Osteocyte (in vitro differentiated cells): Measurements from ENCODE around the gene SCN11A. TPM values are rescaled to one million over a fixed set of nuclear protein-coding genes. Genes with fewer than 3 reads are reported as not detected.
A peak's percentile ranks its signal among the peaks of the same experiment; 100 is the strongest.

Experiments
- DNase-seq: peaks from one replicate; pipeline ENCODE4 v3.0.0; 2021; ENCODE audit warnings: mixed read lengths; ENCODE audit not compliant: unreplicated experiment; ENCODE audit errors: extremely low spot score
- H3K27ac Mint-ChIP-seq: one replicate; pipeline ENCODE4 v1.8.0; 2021; ENCODE audit warnings: mild to moderate bottlenecking, mixed read lengths; ENCODE audit not compliant: unreplicated experiment
- H3K27me3 Mint-ChIP-seq: one replicate; pipeline ENCODE4 v1.8.0; 2021; ENCODE audit warnings: mixed read lengths; ENCODE audit not compliant: unreplicated experiment
- H3K36me3 Mint-ChIP-seq: one replicate; pipeline ENCODE4 v1.8.0; 2021; ENCODE audit warnings: mixed read lengths; ENCODE audit not compliant: unreplicated experiment
- H3K4me1 Mint-ChIP-seq: one replicate; pipeline ENCODE4 v1.8.0; 2021; ENCODE audit warnings: mixed read lengths; ENCODE audit not compliant: unreplicated experiment
- H3K4me3 Mint-ChIP-seq: one replicate; pipeline ENCODE4 v1.8.0; 2021; ENCODE audit warnings: mild to moderate bottlenecking, moderate library complexity, mixed read lengths; ENCODE audit not compliant: unreplicated experiment
- H3K9me3 Mint-ChIP-seq: one replicate; pipeline ENCODE4 v1.8.0; 2021; ENCODE audit warnings: mixed read lengths; ENCODE audit not compliant: unreplicated experiment
- long read RNA-seq: library from polyadenylated mRNA; unstranded; transcript quantifications from one replicate; pipeline ENCODE4 v2.0.0, GENCODE V29; 2021
- total RNA-seq: library from RNA; stranded (reverse); gene quantifications from 2 replicates; pipeline ENCODE4 v1.2.1, GENCODE V29; 2021
- TF ChIP-seq, protein P1 (sequence below): fragments of 200-600 bp; sonication (generic); IDR thresholded peaks from 2 replicates; pipeline ENCODE4 v1.5.0; 2021; ENCODE audit warnings: antibody characterized with exemption, mild to moderate bottlenecking, moderate library complexity

The SCN11A gene
- 0.08 and 0.18 TPM in 2 replicates for total RNA-seq
- long read RNA-seq, result 0 reads

DNA sequence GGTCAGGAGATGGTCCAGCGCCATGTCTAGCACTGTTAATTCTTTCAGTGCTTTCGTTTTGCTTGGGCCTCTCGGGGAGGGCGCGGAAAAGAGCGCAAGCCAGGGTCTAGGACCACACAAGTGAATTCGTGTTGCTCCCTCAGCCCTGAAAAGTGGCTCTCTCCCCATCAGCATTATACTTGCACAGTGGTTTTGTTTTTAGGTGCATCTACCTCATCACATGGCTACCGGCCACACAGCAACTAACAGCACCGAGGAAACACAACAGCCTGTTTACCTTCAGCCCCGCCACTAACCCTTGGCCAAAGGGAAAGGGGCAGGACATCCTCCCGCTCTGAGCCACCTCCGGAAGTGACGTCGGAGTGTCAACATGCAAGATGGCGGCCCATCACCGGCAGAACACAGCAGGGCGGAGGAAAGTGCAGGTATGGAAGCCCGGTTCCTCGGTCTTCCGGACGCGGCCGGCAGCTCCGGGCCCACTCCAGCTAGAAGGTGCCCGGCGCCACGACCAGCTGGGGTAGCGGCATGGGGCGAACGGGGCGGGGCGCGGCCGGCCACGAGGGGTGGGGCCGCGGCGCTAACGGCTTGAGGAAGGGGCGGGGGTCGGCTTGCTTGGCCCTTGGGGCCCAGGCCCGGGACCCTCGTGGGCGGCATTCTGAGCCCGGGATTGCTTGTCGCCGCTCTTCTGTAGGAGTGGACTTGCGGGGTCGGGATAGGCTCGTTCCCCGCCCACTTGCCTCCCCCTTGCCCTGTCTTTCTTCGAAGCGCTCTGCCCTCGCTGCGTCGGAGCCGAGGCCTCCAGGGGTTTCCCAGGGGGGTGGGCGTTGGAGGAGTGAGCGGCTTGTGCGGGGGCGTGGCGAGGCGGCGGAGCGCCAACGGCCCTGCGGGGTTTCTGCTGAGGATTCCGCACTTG, at the start of gene SCN11A, which contains the start of gene WDR48:
Gene SCN11A (minus strand): TSS at position 296 of the 913 bp plus-strand sequence. CDS start 101,582 bp downstream, outside the sequence.
Gene WDR48 (plus strand): TSS at position 368 of the 913 bp plus-strand sequence. CDS start 10 bp downstream, at position 378.
- Mint-ChIP-seq H3K4me1 (peaks cover 23% of the 10 kb centered on the region), H3K4me3 (peak within 1 kb of the TSS; percentile 94), H3K27me3 (peaks cover 28% of the 10 kb centered on the region), H3K27ac (peak within 1 kb of the TSS; percentile 93), H3K9me3 (no peaks in the 10 kb centered on the region), H3K36me3 (no peaks in the 10 kb centered on the region)
- peak; percentile 93 for DNase-seq
- TF ChIP-seq, protein P1, sequence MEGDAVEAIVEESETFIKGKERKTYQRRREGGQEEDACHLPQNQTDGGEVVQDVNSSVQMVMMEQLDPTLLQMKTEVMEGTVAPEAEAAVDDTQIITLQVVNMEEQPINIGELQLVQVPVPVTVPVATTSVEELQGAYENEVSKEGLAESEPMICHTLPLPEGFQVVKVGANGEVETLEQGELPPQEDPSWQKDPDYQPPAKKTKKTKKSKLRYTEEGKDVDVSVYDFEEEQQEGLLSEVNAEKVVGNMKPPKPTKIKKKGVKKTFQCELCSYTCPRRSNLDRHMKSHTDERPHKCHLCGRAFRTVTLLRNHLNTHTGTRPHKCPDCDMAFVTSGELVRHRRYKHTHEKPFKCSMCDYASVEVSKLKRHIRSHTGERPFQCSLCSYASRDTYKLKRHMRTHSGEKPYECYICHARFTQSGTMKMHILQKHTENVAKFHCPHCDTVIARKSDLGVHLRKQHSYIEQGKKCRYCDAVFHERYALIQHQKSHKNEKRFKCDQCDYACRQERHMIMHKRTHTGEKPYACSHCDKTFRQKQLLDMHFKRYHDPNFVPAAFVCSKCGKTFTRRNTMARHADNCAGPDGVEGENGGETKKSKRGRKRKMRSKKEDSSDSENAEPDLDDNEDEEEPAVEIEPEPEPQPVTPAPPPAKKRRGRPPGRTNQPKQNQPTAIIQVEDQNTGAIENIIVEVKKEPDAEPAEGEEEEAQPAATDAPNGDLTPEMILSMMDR, result no peak

- no peak overlapping the region for H3K4me3 Mint-ChIP-seq
- H3K36me3 Mint-ChIP-seq, result peaks cover 8% of the 10 kb centered on the region
- TF ChIP-seq, protein P1, result peak; percentile 72
- H3K9me3 Mint-ChIP-seq, result no peaks in the 10 kb centered on the region
- peaks cover 34% of the 10 kb centered on the region for H3K4me1 Mint-ChIP-seq
- no peak overlapping the region for H3K27ac Mint-ChIP-seq
- H3K27me3 Mint-ChIP-seq, result no peaks in the 10 kb centered on the region
- no peak for DNase-seq
Observed at GRCh38 chr3:39101022-39101689, 49.4 kb upstream of the SCN11A start.

DNA sequence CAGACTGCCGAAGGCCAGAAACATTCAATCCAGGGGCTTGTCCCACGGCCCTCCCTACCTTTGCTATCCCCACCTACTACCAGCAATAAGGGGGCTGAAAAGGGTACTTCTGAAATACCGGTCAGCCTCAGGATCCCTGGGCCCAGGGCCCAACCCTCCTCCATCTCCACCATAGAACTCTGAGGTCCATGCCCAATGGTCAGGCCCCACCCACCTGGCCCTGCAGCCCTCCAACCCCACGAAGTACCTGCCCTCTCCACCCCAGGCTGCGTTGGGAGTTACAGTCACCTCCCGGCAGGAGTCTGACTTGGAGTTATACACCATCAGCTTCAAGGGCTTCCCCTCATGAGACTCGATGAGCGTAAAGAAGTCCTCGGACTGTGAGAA, 48.7 kb upstream of the SCN11A start:
- Mint-ChIP-seq H3K4me1 (peaks cover 33% of the 10 kb centered on the region), H3K27ac (no peak overlapping the region), H3K27me3 (no peaks in the 10 kb centered on the region), H3K36me3 (peaks cover 10% of the 10 kb centered on the region), H3K4me3 (no peak overlapping the region), H3K9me3 (no peaks in the 10 kb centered on the region)
- no peak for DNase-seq
- TF ChIP-seq, protein P1, result no peak

GRCh38 chr3:39099738-39100499, 48.2 kb upstream of the SCN11A start:
- DNase-seq, result peak; percentile 49
- H3K27ac Mint-ChIP-seq, result no peak overlapping the region
- H3K27me3 Mint-ChIP-seq, result no peaks in the 10 kb centered on the region
- TF ChIP-seq, protein P1, result no peak
- peaks cover 29% of the 10 kb centered on the region for H3K4me1 Mint-ChIP-seq
- no peaks in the 10 kb centered on the region for H3K9me3 Mint-ChIP-seq
- H3K36me3 Mint-ChIP-seq, result peaks cover 14% of the 10 kb centered on the region
- no peak overlapping the region for H3K4me3 Mint-ChIP-seq
